Esophagus squamous epithelium (tissue), 4 donors: ENCODE measurements around the gene DSCAML1.

ENCODE experiments used
- CTCF ChIP-seq, 6 experiments: fragments of 450-650 bp in 4 of 6; fragments of 200-600 bp in 2 of 6; sonication (generic) in 2 of 6; IDR thresholded peaks; one replicate each; pipeline ENCODE4 v1.5.1; 2016 to 2019; ENCODE audit warnings: antibody characterized with exemption in 6 of 6, mild to moderate bottlenecking in 4 of 6, moderate library complexity in 4 of 6
- POLR2A ChIP-seq, 4 donors: fragments of 450-650 bp; IDR thresholded peaks; one replicate each; pipeline ENCODE4 v1.6.1; 2017; ENCODE audit warnings: antibody characterized with exemption in 4 of 4, mild to moderate bottlenecking in 4 of 4, moderate library complexity in 3 of 4

- TF ChIP-seq CTCF (IDR thresholded peaks at IDR 0.05): no peak
- no peak for TF ChIP-seq POLR2A (IDR thresholded peaks at IDR 0.05)
Measured at GRCh38 chr11:117509543-117509942, 287.5 kb downstream of the DSCAML1 start.
